A549 (cell line): Measurements from ENCODE around the gene SOS1.

Experiments used
- HOXA7 ChIP-seq: fragments of 250-450 bp; sonication (Bioruptor Pico); IDR thresholded peaks from 2 replicates; pipeline ENCODE4 v1.5.0; 2020; ENCODE audit warnings: mild to moderate bottlenecking, moderate library complexity
- KDM5A ChIP-seq: fragments of 200-600 bp; sonication (generic); IDR thresholded peaks from 2 replicates; pipeline ENCODE4 v1.6.1; 2016; ENCODE audit warnings: antibody characterized with exemption, mild to moderate bottlenecking
- MYC ChIP-seq: IDR thresholded peaks from 2 replicates; pipeline ENCODE4 v1.6.1; 2012; ENCODE audit warnings: mild to moderate bottlenecking, inconsistent platforms, low read length, improper control_type of control experiment, borderline replicate concordance
- RNF2 ChIP-seq: fragments of 200-600 bp; sonication (generic); IDR thresholded peaks from 2 replicates; pipeline ENCODE4 v1.6.1; 2016; ENCODE audit warnings: low read depth, mild to moderate bottlenecking, antibody characterized with exemption, moderate library complexity, borderline replicate concordance

DNA sequence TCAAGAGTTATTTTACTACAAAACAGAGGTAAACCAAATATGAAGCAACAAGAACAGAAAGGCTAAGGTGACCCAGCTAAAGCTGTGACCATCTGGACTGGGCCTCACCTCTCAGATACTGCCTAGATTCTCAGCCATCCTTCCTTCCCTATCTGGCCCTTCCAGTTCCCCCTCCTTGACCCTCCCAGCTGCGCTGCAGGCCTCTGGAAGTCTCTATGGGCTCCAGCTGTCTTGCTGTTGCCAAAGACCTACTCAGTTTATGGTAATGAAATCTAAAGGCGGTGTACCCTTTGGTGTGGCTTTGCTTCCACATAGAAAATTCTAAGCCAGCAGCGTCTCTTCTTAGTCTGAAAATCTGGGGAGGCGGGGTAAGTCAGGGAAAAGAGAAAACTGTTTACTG is 175.5 kb downstream of the SOS1 start:
- no peak for TF ChIP-seq HOXA7
- TF ChIP-seq KDM5A, result no peak
- TF ChIP-seq MYC, result no peak
- TF ChIP-seq RNF2, result no peak
